HL-60 (cell line): ENCODE results near the gene HLA-G.
"Not testable (repeated sequence)": the region's sequence is repeated elsewhere in the genome, so short reads cannot be mapped to it uniquely, and the experiment has no call there.

Source experiments
- DNase-seq, 2 experiments: peaks; one replicate each; pipeline ENCODE4 v3.0.0-alpha.2; 2010 to 2020; ENCODE audit warnings: low read depth in 1 of 2, low spot score in 1 of 2
- H3K27ac ChIP-seq: fragments of 250-450 bp; sonication (Bioruptor Pico); replicated peaks from 2 replicates; pipeline ENCODE4 v1.5.1; 2020; ENCODE audit warnings: mild to moderate bottlenecking, moderate library complexity
- H3K27me3 ChIP-seq: fragments of 250-450 bp; sonication (Bioruptor Pico); 2 replicates; pipeline ENCODE4 v1.5.1; 2021; ENCODE audit warnings: mild to moderate bottlenecking, moderate library complexity; ENCODE audit not compliant: insufficient read depth, poor library complexity, severe bottlenecking
- H3K4me3 ChIP-seq: replicated peaks from 2 replicates; pipeline ENCODE4 v1.5.1; 2011; ENCODE audit warnings: mild to moderate bottlenecking, control low read depth, low read length; ENCODE audit not compliant: insufficient read depth
- CTCF ChIP-seq: IDR thresholded peaks from one replicate; pipeline ENCODE4 v1.5.1; 2011; ENCODE audit warnings: low read length, control low read depth, inconsistent platforms; ENCODE audit not compliant: insufficient read depth
- GABPA ChIP-seq: IDR thresholded peaks from 2 replicates; pipeline ENCODE4 v1.6.1; 2012; ENCODE audit warnings: low read depth
- POLR2AphosphoS5 ChIP-seq: IDR thresholded peaks from 2 replicates; pipeline ENCODE4 v1.6.1; 2012; ENCODE audit warnings: low read depth
- REST ChIP-seq: IDR thresholded peaks from 2 replicates; pipeline ENCODE4 v1.6.1; 2012; ENCODE audit warnings: low read depth; ENCODE audit not compliant: insufficient replicate concordance
- SPI1 ChIP-seq: IDR thresholded peaks from 2 replicates; pipeline ENCODE4 v1.6.1; 2012; ENCODE audit warnings: low read depth, mild to moderate bottlenecking, borderline replicate concordance

HLA-G gene

GRCh38 chr6:29870104-29870503 lies 42.5 kb downstream of the HLA-G start:
- DNase-seq, result no peak

GRCh38 chr6:29872791-29873190 lies 45.2 kb downstream of the HLA-G start:
- no peak overlapping the region for H3K4me3 ChIP-seq
- TF ChIP-seq SPI1 (no peak), POLR2AphosphoS5 (no peak), REST (no peak), CTCF (no peak), GABPA (no peak)
- no peak overlapping the region for H3K27ac ChIP-seq
- no peak for DNase-seq
- no peaks in the 10 kb centered on the region for H3K27me3 ChIP-seq

More at GRCh38 chr6:29870104-29870503, 42.5 kb downstream of the HLA-G start:
- Histone ChIP-seq H3K27ac (no peak overlapping the region), H3K4me3 (no peak overlapping the region), H3K27me3 (peaks cover 3% of the 10 kb centered on the region)
- TF ChIP-seq SPI1, result no peak
- no peak for TF ChIP-seq REST
- no peak for TF ChIP-seq CTCF
- TF ChIP-seq GABPA, result no peak
- TF ChIP-seq POLR2AphosphoS5, result no peak

- no peak for DNase-seq
- Histone ChIP-seq H3K27me3 (no peaks in the 10 kb centered on the region), H3K4me3 (no peak overlapping the region), H3K27ac (no peak overlapping the region)
- TF ChIP-seq POLR2AphosphoS5 (no peak), SPI1 (no peak), REST (no peak), CTCF (no peak), GABPA (no peak)
Observed at GRCh38 chr6:29875257-29875656, 47.6 kb downstream of the HLA-G start.

GRCh38 chr6:29875734-29876133 lies 48.1 kb downstream of the HLA-G start:
- not testable (repeated sequence) for H3K27me3 ChIP-seq, H3K27ac ChIP-seq, DNase-seq, H3K4me3 ChIP-seq
